ENCODE measurements around the gene RNF121. TPM values are rescaled to one million over a fixed set of nuclear protein-coding genes. Genes with fewer than 3 reads are reported as not detected.

RNF121 gene
- total and polyA plus RNA-seq, 7 donors, result 7.2 to 34.6 (median 25.2) TPM

DNA sequence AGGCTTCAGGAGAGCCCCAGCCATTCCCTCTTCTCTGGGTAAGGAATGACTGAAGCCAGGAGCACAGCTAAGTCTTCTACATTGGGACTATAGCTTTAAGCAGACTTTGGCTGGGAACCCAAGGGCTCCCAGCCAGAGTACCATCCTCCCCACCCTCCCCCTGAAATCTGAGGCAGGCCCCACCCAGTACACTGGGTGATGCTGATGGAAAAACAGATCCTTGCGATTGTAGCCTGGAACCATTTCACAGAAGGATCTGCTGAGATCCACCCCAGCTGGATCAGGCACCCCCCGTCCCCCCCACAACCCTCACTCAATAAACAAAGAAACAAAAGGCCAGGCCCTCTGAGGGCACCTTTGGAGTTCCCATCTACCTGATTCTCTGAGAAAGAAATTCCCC is 109.6 kb downstream of the RNF121 start:
- intact Hi-C loops (cut with DNase I), result loop anchor here (5.0 kb wide), 1 partner anchor 184 kb away; the partner anchor contains the start of gene INPPL1
- H3K4me1 ChIP-seq, result peaks cover 0 to 78% (median 67%) of the 10 kb centered on the region in 4 donors

DNA sequence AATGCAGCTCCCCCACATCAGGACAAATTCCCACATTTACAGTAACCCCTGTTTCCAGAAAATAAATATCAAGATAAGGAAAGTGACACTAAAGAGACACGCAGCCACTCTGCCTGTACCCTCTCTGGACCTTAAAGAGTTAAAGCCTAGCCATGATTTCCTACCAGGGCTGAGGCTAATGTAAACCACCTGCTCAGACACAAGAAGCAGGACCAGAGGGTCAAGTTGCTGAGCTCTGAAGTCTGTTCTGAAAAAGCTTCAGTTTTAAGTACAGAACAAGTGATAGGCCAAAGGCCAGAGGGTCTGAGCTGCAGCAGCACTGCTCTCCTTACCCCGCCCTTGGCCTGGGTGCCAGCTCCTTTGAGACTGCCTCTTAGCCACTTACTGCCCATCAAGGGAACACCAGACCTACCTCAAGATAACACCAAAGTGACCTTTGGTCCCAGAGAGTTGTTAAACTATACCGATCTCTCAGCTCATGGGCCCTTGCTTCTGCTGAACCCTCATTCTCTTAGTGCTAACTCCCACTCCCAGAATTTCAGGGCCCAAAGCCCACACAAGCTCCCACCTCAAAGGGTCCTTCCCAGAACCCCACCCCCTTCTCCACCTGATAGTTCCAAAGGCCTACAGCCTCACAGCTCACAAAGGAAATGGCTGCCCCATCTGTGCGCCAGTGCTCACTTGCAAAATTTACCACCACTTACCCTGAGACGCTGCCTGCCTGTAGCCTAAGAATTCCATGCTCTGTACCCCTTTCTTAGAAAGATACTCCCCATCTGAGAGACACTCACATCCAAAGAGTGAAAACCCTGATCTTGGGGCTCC is 110.4 kb downstream of the RNF121 start:
- H3K27ac ChIP-seq, result peak overlapping the region; percentile 96 to 98 (median 97)
- intact Hi-C loops (cut with DNase I), result loop anchor here (5.0 kb wide), 1 partner anchor 183 kb away; the partner anchor contains the start of gene INPPL1
- TF ChIP-seq, protein P1, sequence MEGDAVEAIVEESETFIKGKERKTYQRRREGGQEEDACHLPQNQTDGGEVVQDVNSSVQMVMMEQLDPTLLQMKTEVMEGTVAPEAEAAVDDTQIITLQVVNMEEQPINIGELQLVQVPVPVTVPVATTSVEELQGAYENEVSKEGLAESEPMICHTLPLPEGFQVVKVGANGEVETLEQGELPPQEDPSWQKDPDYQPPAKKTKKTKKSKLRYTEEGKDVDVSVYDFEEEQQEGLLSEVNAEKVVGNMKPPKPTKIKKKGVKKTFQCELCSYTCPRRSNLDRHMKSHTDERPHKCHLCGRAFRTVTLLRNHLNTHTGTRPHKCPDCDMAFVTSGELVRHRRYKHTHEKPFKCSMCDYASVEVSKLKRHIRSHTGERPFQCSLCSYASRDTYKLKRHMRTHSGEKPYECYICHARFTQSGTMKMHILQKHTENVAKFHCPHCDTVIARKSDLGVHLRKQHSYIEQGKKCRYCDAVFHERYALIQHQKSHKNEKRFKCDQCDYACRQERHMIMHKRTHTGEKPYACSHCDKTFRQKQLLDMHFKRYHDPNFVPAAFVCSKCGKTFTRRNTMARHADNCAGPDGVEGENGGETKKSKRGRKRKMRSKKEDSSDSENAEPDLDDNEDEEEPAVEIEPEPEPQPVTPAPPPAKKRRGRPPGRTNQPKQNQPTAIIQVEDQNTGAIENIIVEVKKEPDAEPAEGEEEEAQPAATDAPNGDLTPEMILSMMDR (IDR thresholded peaks at IDR 0.05), result no peak
- TF ChIP-seq POLR2AphosphoS5 (IDR thresholded peaks at IDR 0.05), result peak in 2 of 4 donors; percentile 30 to 34
- WGBS, 2 donors, result 8 to 29% methylated on average over 5 of the region's 5 CpGs
- H3K9me3 ChIP-seq, result no peaks in the 10 kb centered on the region
- H3K36me3 ChIP-seq, result peaks cover 5 to 19% (median 14%) of the 10 kb centered on the region in 4 donors
- H3K4me3 ChIP-seq, result peak overlapping the region; percentile 50 to 68 (median 62)
- no peaks in the 10 kb centered on the region for H3K27me3 ChIP-seq
- DNase-seq, result no peak
- peaks cover 0 to 78% (median 65%) of the 10 kb centered on the region in 4 donors for H3K4me1 ChIP-seq

More for the DNA sequence above, 109.6 kb downstream of the RNF121 start:
- Histone ChIP-seq H3K27me3 (no peaks in the 10 kb centered on the region), H3K4me3 (peak overlapping the region; percentile 50 to 68 (median 62)), H3K27ac (peak overlapping the region; percentile 96 to 98 (median 97)), H3K9me3 (no peaks in the 10 kb centered on the region), H3K36me3 (peaks cover 6 to 27% (median 22%) of the 10 kb centered on the region in 4 donors)
- peak in 1 of 4 donors; percentile 40 for TF ChIP-seq EP300 (IDR thresholded peaks at IDR 0.05)
- TF ChIP-seq, protein P1 (IDR thresholded peaks at IDR 0.05), result no peak
- peak; percentile 48 to 78 for TF ChIP-seq POLR2A (IDR thresholded peaks at IDR 0.05)
- peak; percentile 90 to 93 (median 92) for TF ChIP-seq POLR2AphosphoS5 (IDR thresholded peaks at IDR 0.05)
- peak; percentile 94 for DNase-seq
- 17 to 37% methylated on average over 2 of the region's 2 CpGs for WGBS, 2 donors

DNA sequence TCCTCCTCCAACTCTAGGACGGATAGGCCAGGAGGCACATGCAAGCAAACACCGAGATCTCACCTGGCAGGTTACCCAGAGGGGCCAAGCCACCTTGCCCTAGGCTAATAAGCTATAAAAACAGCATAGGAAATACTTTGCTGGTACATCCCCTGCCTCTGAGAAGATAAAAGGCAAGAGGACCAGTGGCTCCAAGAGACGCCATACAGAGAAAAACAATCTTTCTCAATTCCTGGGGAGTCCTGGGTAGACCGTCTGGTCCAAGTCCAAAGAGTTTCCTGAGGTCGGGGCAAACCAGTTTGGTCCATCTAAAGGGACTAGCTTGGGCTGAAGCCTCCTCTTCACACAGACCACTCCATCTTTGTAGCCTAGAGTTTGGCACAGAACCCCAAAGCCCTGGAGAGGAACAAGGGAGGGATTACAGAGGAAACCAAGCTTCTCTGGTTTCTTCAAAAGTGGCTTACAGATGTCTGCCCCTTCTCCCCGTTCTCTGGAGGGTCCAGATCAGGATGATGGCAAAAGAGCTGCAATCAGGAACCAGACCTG is 111.1 kb downstream of the RNF121 start:
- peaks cover 0 to 75% (median 65%) of the 10 kb centered on the region in 4 donors for H3K4me1 ChIP-seq
- H3K9me3 ChIP-seq, result no peaks in the 10 kb centered on the region
- 3 to 10% methylated on average over 6 of the region's 6 CpGs for WGBS, 2 donors
- intact Hi-C loops (cut with DNase I), result loop anchor here (1.0 to 5.0 kb wide), 2 partner anchors 72 to 182 kb away; partner anchors contain the start of genes ANAPC15 and INPPL1
- no peak for DNase-seq
- TF ChIP-seq EP300 (IDR thresholded peaks at IDR 0.05) (no peak), POLR2AphosphoS5 (IDR thresholded peaks at IDR 0.05) (no peak), POLR2A (IDR thresholded peaks at IDR 0.05) (no peak)
- TF ChIP-seq, protein P1 (IDR thresholded peaks at IDR 0.05), result no peak
- H3K36me3 ChIP-seq, result peaks cover 0 to 12% (median 8%) of the 10 kb centered on the region in 4 donors
- peak overlapping the region; percentile 50 to 68 (median 62) for H3K4me3 ChIP-seq
- no peaks in the 10 kb centered on the region for H3K27me3 ChIP-seq
- H3K27ac ChIP-seq, result peak overlapping the region; percentile 96 to 98 (median 97)

DNA sequence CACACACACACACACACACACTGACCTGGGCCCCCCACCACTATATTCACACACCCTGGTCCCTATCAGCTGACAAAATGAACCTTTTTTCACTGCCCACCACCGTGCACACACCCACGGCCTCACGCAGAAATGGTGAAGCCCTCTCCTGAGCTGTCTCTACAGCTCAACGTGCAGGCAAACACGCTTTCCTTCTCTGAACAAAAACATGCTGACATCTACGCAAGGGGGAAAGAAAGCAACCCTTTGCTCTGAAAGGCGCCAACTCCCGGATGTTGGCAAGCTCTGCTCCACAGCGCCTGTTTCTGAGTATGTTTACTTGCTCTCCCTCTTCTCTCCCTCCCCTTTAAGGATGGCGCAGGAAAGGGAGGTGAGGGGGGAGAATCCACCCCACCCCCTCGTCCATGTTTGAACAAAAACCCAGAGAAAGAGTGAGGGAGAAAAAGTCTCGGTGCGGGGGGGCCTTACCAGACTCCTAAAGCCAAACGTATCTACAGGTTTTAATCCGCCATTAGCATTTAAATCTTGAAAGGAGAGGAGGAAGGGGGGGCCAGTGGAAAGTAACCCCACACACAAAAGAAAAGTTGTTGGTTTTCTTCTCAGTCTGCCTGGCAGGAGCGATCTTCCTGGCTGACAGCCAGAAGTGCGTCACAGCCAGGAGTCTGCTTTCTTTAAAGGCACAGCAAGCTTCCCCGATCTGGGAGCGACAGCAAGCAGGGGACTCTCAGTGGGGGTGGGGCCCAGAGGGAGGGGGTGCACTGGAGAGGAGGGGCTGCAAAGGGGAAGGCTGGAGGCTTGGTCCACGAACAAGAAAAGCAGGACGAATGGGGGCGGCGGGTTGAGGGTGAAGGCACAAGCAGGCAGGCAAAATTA is 111.9 kb downstream of the RNF121 start:
- Histone ChIP-seq H3K4me3 (peak overlapping the region; percentile 50 to 68 (median 62)), H3K27ac (peak overlapping the region; percentile 96 to 98 (median 97)), H3K4me1 (peaks cover 0 to 76% (median 67%) of the 10 kb centered on the region in 4 donors), H3K9me3 (no peaks in the 10 kb centered on the region), H3K36me3 (peaks cover 0 to 4% (median under 1%) of the 10 kb centered on the region in 4 donors), H3K27me3 (no peaks in the 10 kb centered on the region)
- WGBS, 2 donors, result 0% methylated on average over 23 of the region's 23 CpGs
- TF ChIP-seq POLR2AphosphoS5 (IDR thresholded peaks at IDR 0.05), result peak; percentile 86 to 92 (median 91)
- TF ChIP-seq EP300 (IDR thresholded peaks at IDR 0.05), result peak in 2 of 4 donors; percentile 28 to 47
- TF ChIP-seq, protein P1 (IDR thresholded peaks at IDR 0.05), result no peak
- peak; percentile 57 to 61 for TF ChIP-seq POLR2A (IDR thresholded peaks at IDR 0.05)
- peak; percentile 99 for DNase-seq
- intact Hi-C loops (cut with DNase I), result loop anchor here (1.0 kb wide), 2 partner anchors 39 to 72 kb away; partner anchors contain the start of gene ANAPC15
